ENCODE data around the gene SLC41A2.

The SLC41A2 gene

GRCh38 chr12:104942075-104942474 is 16.0 kb downstream of the SLC41A2 start:
- H3K27ac ChIP-seq, result no peak overlapping the region
- no peak for TF ChIP-seq CTCF (IDR thresholded peaks at IDR 0.05)

GRCh38 chr12:104941454-104941853 is 16.6 kb downstream of the SLC41A2 start:
- TF ChIP-seq CTCF (IDR thresholded peaks at IDR 0.05), result no peak
- H3K4me3 ChIP-seq, result no peak overlapping the region
- H3K27ac ChIP-seq, result no peak overlapping the region
- DNase-seq (ENCODE audit: low spot score), result no peak

More at GRCh38 chr12:104942075-104942474, 16.0 kb downstream of the SLC41A2 start:
- no peak overlapping the region for H3K4me3 ChIP-seq
- no peak for DNase-seq (ENCODE audit: low spot score)

- DNase-seq (ENCODE audit: low spot score), result no peak
- Histone ChIP-seq H3K27ac (no peak overlapping the region), H3K4me3 (no peak overlapping the region)
- TF ChIP-seq CTCF (IDR thresholded peaks at IDR 0.05), result no peak
These were observed 19.0 kb downstream of the SLC41A2 start for GRCh38 chr12:104939089-104939488.

GRCh38 chr12:104938371-104938770 is 19.7 kb downstream of the SLC41A2 start:
- TF ChIP-seq CTCF (IDR thresholded peaks at IDR 0.05), result no peak
- no peak overlapping the region for H3K27ac ChIP-seq

GRCh38 chr12:104935886-104936285 is 22.2 kb downstream of the SLC41A2 start:
- Histone ChIP-seq H3K4me3 (no peak overlapping the region), H3K27ac (no peak overlapping the region)
- DNase-seq (ENCODE audit: low spot score), result no peak
- TF ChIP-seq CTCF (IDR thresholded peaks at IDR 0.05), result no peak

More at GRCh38 chr12:104938371-104938770, 19.7 kb downstream of the SLC41A2 start:
- no peak for DNase-seq (ENCODE audit: low spot score)
- H3K4me3 ChIP-seq, result no peak overlapping the region

- no peak for DNase-seq (ENCODE audit: low spot score)
- no peak overlapping the region for H3K4me3 ChIP-seq
- TF ChIP-seq CTCF (IDR thresholded peaks at IDR 0.05), result no peak
- no peak overlapping the region for H3K27ac ChIP-seq
These were observed 24.3 kb downstream of the SLC41A2 start for GRCh38 chr12:104933778-104934177.

- Histone ChIP-seq H3K27ac (no peak overlapping the region), H3K4me3 (no peak overlapping the region)
- DNase-seq (ENCODE audit: low spot score), result no peak
- no peak for TF ChIP-seq CTCF (IDR thresholded peaks at IDR 0.05)
These were observed 25.0 kb downstream of the SLC41A2 start for GRCh38 chr12:104933128-104933527.
